GM12801 (cell line): ENCODE data around the gene TMEM19.

Experiments
- CTCF ChIP-seq: IDR thresholded peaks from one replicate; pipeline ENCODE4 v1.5.1; 2011; ENCODE audit warnings: control low read depth; ENCODE audit not compliant: insufficient read length; ENCODE audit errors: extremely low read depth

TMEM19 gene

GRCh38 chr12:71688961-71689570 is 3.2 kb downstream of the TMEM19 start:
- TF ChIP-seq CTCF = no peak

GRCh38 chr12:71691504-71692129 is 5.7 kb downstream of the TMEM19 start:
- no peak for TF ChIP-seq CTCF

GRCh38 chr12:71693126-71693525 is 7.2 kb downstream of the TMEM19 start:
- TF ChIP-seq CTCF = no peak

GRCh38 chr12:71694099-71694820 is 8.4 kb downstream of the TMEM19 start:
- TF ChIP-seq CTCF = no peak

GRCh38 chr12:71695782-71696181 is 9.9 kb downstream of the TMEM19 start:
- TF ChIP-seq CTCF = no peak

GRCh38 chr12:71702590-71702989 is 16.7 kb downstream of the TMEM19 start:
- TF ChIP-seq CTCF = no peak

- TF ChIP-seq CTCF = no peak
Measured at GRCh38 chr12:71703206-71703605, 17.3 kb downstream of the TMEM19 start.
